Fibroblast of the aortic adventitia (primary cell): Measurements from ENCODE around the gene TUBB6. TPM values are rescaled to one million over a fixed set of nuclear protein-coding genes. Genes with fewer than 3 reads are reported as not detected.

Source experiments
- DNase-seq: peaks from one replicate; pipeline ENCODE4 v3.0.0-alpha.2; 2010; ENCODE audit warnings: low read depth
- H3K4me3 ChIP-seq: 2 replicates; pipeline ENCODE4 v1.5.1; 2011; ENCODE audit warnings: low read depth, mild to moderate bottlenecking, control low read depth, low read length, moderate library complexity
- total RNA-seq: library from RNA; depleted of rRNA; stranded (reverse); fragments of >200 nt; gene quantifications from 2 replicates; pipeline ENCODE4 v1.2.3, GENCODE V29; 2012; ENCODE audit warnings: low replicate concordance
- TF ChIP-seq, protein P1 (sequence below): IDR thresholded peaks from 2 replicates; pipeline ENCODE4 v1.5.1; 2011; ENCODE audit warnings: mild to moderate bottlenecking, low read length, control low read depth, inconsistent platforms; ENCODE audit not compliant: insufficient read depth

The TUBB6 gene
- total RNA-seq, 1 donor = 358 TPM

- H3K4me3 ChIP-seq = no peak overlapping the region
- TF ChIP-seq, protein P1, sequence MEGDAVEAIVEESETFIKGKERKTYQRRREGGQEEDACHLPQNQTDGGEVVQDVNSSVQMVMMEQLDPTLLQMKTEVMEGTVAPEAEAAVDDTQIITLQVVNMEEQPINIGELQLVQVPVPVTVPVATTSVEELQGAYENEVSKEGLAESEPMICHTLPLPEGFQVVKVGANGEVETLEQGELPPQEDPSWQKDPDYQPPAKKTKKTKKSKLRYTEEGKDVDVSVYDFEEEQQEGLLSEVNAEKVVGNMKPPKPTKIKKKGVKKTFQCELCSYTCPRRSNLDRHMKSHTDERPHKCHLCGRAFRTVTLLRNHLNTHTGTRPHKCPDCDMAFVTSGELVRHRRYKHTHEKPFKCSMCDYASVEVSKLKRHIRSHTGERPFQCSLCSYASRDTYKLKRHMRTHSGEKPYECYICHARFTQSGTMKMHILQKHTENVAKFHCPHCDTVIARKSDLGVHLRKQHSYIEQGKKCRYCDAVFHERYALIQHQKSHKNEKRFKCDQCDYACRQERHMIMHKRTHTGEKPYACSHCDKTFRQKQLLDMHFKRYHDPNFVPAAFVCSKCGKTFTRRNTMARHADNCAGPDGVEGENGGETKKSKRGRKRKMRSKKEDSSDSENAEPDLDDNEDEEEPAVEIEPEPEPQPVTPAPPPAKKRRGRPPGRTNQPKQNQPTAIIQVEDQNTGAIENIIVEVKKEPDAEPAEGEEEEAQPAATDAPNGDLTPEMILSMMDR = no peak
- DNase-seq = no peak
Measured at GRCh38 chr18:12318857-12319256, 10.8 kb downstream of the TUBB6 start.

- DNase-seq = no peak
- TF ChIP-seq, protein P1 = no peak
- H3K4me3 ChIP-seq = no peak overlapping the region
Measured at GRCh38 chr18:12321333-12321732, 13.3 kb downstream of the TUBB6 start.

DNA sequence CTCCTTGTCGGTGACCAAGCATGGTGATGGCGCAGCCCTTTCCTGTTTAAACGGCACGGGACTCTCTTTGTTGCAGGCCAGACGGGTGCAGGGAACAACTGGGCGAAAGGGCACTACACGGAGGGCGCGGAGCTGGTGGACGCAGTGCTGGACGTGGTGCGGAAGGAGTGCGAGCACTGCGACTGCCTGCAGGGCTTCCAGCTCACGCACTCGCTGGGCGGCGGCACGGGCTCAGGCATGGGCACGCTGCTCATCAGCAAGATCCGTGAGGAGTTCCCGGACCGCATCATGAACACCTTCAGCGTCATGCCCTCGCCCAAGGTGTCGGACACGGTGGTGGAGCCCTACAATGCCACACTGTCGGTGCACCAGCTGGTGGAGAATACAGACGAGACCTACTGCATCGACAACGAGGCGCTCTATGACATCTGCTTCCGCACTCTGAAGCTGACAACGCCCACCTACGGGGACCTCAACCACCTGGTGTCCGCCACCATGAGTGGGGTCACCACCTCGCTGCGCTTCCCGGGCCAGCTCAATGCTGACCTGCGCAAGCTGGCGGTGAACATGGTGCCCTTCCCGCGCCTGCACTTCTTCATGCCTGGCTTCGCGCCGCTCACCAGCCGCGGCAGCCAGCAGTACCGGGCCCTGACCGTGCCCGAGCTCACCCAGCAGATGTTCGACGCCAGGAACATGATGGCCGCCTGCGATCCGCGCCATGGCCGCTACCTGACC lies 17.1 kb downstream of the TUBB6 start:
- no peak overlapping the region for H3K4me3 ChIP-seq
- TF ChIP-seq, protein P1 = no peak
- DNase-seq = no peak

DNA sequence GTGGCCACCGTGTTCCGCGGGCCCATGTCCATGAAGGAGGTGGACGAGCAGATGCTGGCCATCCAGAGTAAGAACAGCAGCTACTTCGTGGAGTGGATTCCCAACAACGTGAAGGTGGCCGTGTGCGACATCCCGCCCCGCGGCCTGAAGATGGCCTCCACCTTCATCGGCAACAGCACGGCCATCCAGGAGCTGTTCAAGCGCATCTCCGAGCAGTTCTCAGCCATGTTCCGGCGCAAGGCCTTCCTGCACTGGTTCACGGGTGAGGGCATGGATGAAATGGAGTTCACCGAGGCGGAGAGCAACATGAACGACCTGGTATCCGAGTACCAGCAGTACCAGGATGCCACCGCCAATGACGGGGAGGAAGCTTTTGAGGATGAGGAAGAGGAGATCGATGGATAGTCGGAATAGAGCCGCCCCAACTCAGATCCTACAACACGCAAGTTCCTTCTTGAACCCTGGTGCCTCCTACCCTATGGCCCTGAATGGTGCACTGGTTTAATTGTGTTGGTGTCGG lies 17.7 kb downstream of the TUBB6 start:
- TF ChIP-seq, protein P1 = no peak
- no peak overlapping the region for H3K4me3 ChIP-seq

GRCh38 chr18:12326711-12327460 lies 18.8 kb downstream of the TUBB6 start:
- TF ChIP-seq, protein P1 = no peak
- H3K4me3 ChIP-seq = no peak overlapping the region
- no peak for DNase-seq

More for the DNA sequence above, 17.7 kb downstream of the TUBB6 start:
- DNase-seq = no peak

GRCh38 chr18:12327510-12328178 lies 19.6 kb downstream of the TUBB6 start:
- TF ChIP-seq, protein P1 = peak; percentile 89
- no peak overlapping the region for H3K4me3 ChIP-seq
- peak; percentile 80 for DNase-seq
